CD14-positive monocyte (primary cell): ENCODE measurements around the gene GPC6. TPM values are rescaled to one million over a fixed set of nuclear protein-coding genes. Genes with fewer than 3 reads are reported as not detected.

Experiments
- DNase-seq, 3 donors: peaks; one replicate each; pipeline ENCODE4 v3.0.0-alpha.2; 2011 to 2022
- H2AFZ ChIP-seq: 2 replicates; pipeline ENCODE4 v1.6.0; 2012; ENCODE audit warnings: mild to moderate bottlenecking, low read depth, low read length, inconsistent platforms; ENCODE audit not compliant: insufficient read depth, poor library complexity, severe bottlenecking
- H3K27ac ChIP-seq, 2 donors: 1 replicate in 1 of 2; 2 replicates in 1 of 2; pipeline ENCODE4 v1.5.1; 2012 to 2013; ENCODE audit warnings: low read length in 2 of 2, control low read depth in 1 of 2, inconsistent platforms in 1 of 2, low read depth in 1 of 2, mild to moderate bottlenecking in 1 of 2
- H3K27me3 ChIP-seq, 2 donors: one replicate each; pipeline versions ENCODE4 v1.6.0 to v1.6.1; 2011 to 2013; ENCODE audit warnings: low read length in 2 of 2; ENCODE audit not compliant: control insufficient read depth in 2 of 2, insufficient read depth in 2 of 2
- H3K36me3 ChIP-seq, 2 donors: replicated peaks in 1 of 2; 1 replicate in 1 of 2; 2 replicates in 1 of 2; pipeline versions ENCODE4 v1.5.1 to v1.6.1; 2012 to 2013; ENCODE audit warnings: low read length in 2 of 2, control low read depth in 1 of 2, inconsistent platforms in 1 of 2, mild to moderate bottlenecking in 1 of 2; ENCODE audit not compliant: insufficient read depth in 2 of 2, control insufficient read depth in 1 of 2
- H3K4me1 ChIP-seq, 2 donors: 1 replicate in 1 of 2; 2 replicates in 1 of 2; pipeline versions ENCODE4 v1.5.1 to v1.6.1; 2012 to 2013; ENCODE audit warnings: low read length in 2 of 2, control low read depth in 1 of 2, inconsistent platforms in 1 of 2, mild to moderate bottlenecking in 1 of 2, moderate library complexity in 1 of 2; ENCODE audit not compliant: insufficient read depth in 2 of 2, control insufficient read depth in 1 of 2
- H3K4me2 ChIP-seq: replicated peaks from 2 replicates; pipeline ENCODE3; 2012; ENCODE audit warnings: low read length, moderate library complexity, mild to moderate bottlenecking; ENCODE audit not compliant: poor library complexity, severe bottlenecking; ENCODE audit errors: extremely low read depth
- H3K4me3 ChIP-seq, 3 experiments: fragments of 200-600 bp in 1 of 3; sonication (generic) in 1 of 3; replicated peaks in 1 of 3; 1 replicate in 2 of 3; 2 replicates in 1 of 3; pipeline ENCODE4 v1.5.1; 2011 to 2013; ENCODE audit warnings: low read length in 3 of 3, mild to moderate bottlenecking in 3 of 3, control low read depth in 2 of 3, low read depth in 2 of 3, inconsistent platforms in 1 of 3, moderate library complexity in 1 of 3
- H3K79me2 ChIP-seq: 2 replicates; pipeline ENCODE4 v1.6.0; 2012; ENCODE audit warnings: mild to moderate bottlenecking, control low read depth, inconsistent platforms, low read length, moderate library complexity; ENCODE audit not compliant: insufficient read depth
- H3K9ac ChIP-seq: 2 replicates; pipeline ENCODE4 v1.6.0; 2017; ENCODE audit warnings: low read length, mild to moderate bottlenecking; ENCODE audit not compliant: insufficient read depth, poor library complexity, severe bottlenecking
- H3K9me3 ChIP-seq, 2 donors: replicated peaks in 1 of 2; 1 replicate in 1 of 2; 2 replicates in 1 of 2; pipeline versions ENCODE4 v1.5.1 to v1.6.1; 2012 to 2013; ENCODE audit warnings: low read length in 2 of 2, control low read depth in 1 of 2; ENCODE audit not compliant: control insufficient read depth in 1 of 2, insufficient read depth in 1 of 2
- H4K20me1 ChIP-seq: 2 replicates; pipeline ENCODE4 v1.6.0; 2012; ENCODE audit warnings: mild to moderate bottlenecking, low read length, control low read depth, moderate library complexity; ENCODE audit not compliant: insufficient read depth
- H3K27ac Mint-ChIP-seq, 7 donors: one replicate each; pipeline ENCODE4 v1.8.0; 2020; ENCODE audit warnings: mild to moderate bottlenecking in 7 of 7, mixed read lengths in 7 of 7, moderate library complexity in 6 of 7, inconsistent platforms in 2 of 7
- H3K27me3 Mint-ChIP-seq, 3 donors: one replicate each; pipeline ENCODE4 v1.8.0; 2021 to 2022; ENCODE audit warnings: low read depth in 3 of 3, mild to moderate bottlenecking in 3 of 3, mixed read lengths in 3 of 3, moderate library complexity in 3 of 3, inconsistent platforms in 1 of 3
- H3K36me3 Mint-ChIP-seq, 2 donors: one replicate each; pipeline ENCODE4 v1.8.0; 2020; ENCODE audit warnings: mixed read lengths in 2 of 2, inconsistent platforms in 1 of 2, mild to moderate bottlenecking in 1 of 2
- H3K4me1 Mint-ChIP-seq: one replicate; pipeline ENCODE4 v1.8.0; 2020; ENCODE audit warnings: mild to moderate bottlenecking, mixed read lengths
- H3K4me3 Mint-ChIP-seq, 2 donors: one replicate each; pipeline ENCODE4 v1.8.0; 2020; ENCODE audit warnings: mild to moderate bottlenecking in 2 of 2, mixed read lengths in 2 of 2, moderate library complexity in 1 of 2
- H3K9me3 Mint-ChIP-seq, 7 donors: one replicate each; pipeline ENCODE4 v1.8.0; 2020 to 2022; ENCODE audit warnings: mixed read lengths in 7 of 7, mild to moderate bottlenecking in 6 of 7, moderate library complexity in 6 of 7, inconsistent platforms in 2 of 7
- CTCF ChIP-seq: fragments of 200-600 bp; IDR thresholded peaks from one replicate; pipeline ENCODE4 v1.8.0; 2022; ENCODE audit warnings: antibody characterized with exemption, mild to moderate bottlenecking
- WGBS: methylation state at CpG from one replicate; pipeline ENCODE4 v1.1.5; 2013; ENCODE audit warnings: missing lambda C conversion rate; ENCODE audit not compliant: insufficient coverage; 5-methylcytosine and 5-hydroxymethylcytosine counted together
- intact Hi-C, 2 donors: fragments of 100-400 bp; cut with micrococcal nuclease; formaldehyde crosslinking; loops; one replicate each; pipeline versions ENCODE4 v1.15.0 to v1.15.1; 2023
- polyA plus RNA-seq, 3 donors: library from polyadenylated mRNA; depleted of rRNA in 1 of 3; unstranded in 2 of 3; stranded (reverse) in 1 of 3; fragments of 300-500 nt in 2 of 3; fragments of >200 nt in 1 of 3; fragmentation: Illumina TruSeq in 2 of 3; gene quantifications; 1 replicate in 2 of 3; 2 replicates in 1 of 3; pipeline ENCODE4 v1.2.3, GENCODE V29; 2012 to 2021

The GPC6 gene
- polyA plus RNA-seq, 3 donors: not detected

- Histone ChIP-seq H3K4me1 (no peaks in the 10 kb centered on the region), H3K9me3 (peaks cover 0 to 5% of the 10 kb centered on the region in 2 donors), H3K4me2 (no peak overlapping the region), H3K79me2 (no peaks in the 10 kb centered on the region), H4K20me1 (no peaks in the 10 kb centered on the region), H3K4me3 (no peak overlapping the region), H3K27ac (no peak overlapping the region), H3K36me3 (no peaks in the 10 kb centered on the region), H3K9ac (no peak overlapping the region), H2AFZ (no peak overlapping the region), H3K27me3 (no peaks in the 10 kb centered on the region)
- no peak overlapping the region for H3K27ac Mint-ChIP-seq
- peaks cover 0 to 1% (median 0%) of the 10 kb centered on the region in 3 donors for H3K27me3 Mint-ChIP-seq
- DNase-seq: no peak
- intact Hi-C loops: no loop called here
- H3K36me3 Mint-ChIP-seq: no peaks in the 10 kb centered on the region
- H3K9me3 Mint-ChIP-seq: peaks cover 2 to 14% (median 7%) of the 10 kb centered on the region in 7 donors
- no CpG with 5 or more reads among the region's 1 CpG for WGBS
- no peaks in the 10 kb centered on the region for H3K4me1 Mint-ChIP-seq
- H3K4me3 Mint-ChIP-seq: no peak overlapping the region
- TF ChIP-seq CTCF: no peak
Observed at GRCh38 chr13:93915269-93915809, 688.7 kb downstream of the GPC6 start.

GRCh38 chr13:93922063-93922855 is 695.7 kb downstream of the GPC6 start:
- WGBS: no CpG with 5 or more reads among the region's 5 CpGs
- no peaks in the 10 kb centered on the region for H4K20me1 ChIP-seq
- H3K9ac ChIP-seq: no peak overlapping the region
- no peak for TF ChIP-seq CTCF
- H3K27ac ChIP-seq: no peak overlapping the region
- Mint-ChIP-seq H3K27me3 (peaks cover 0 to 1% (median 0%) of the 10 kb centered on the region in 3 donors), H3K4me1 (no peaks in the 10 kb centered on the region), H3K4me3 (no peak overlapping the region), H3K9me3 (peaks cover 6 to 21% (median 9%) of the 10 kb centered on the region in 7 donors), H3K36me3 (no peaks in the 10 kb centered on the region), H3K27ac (no peak overlapping the region)
- H3K27me3 ChIP-seq: no peaks in the 10 kb centered on the region
- no peak overlapping the region for H3K4me3 ChIP-seq
- H2AFZ ChIP-seq: no peak overlapping the region
- DNase-seq: no peak
- peaks cover 0 to 9% of the 10 kb centered on the region in 2 donors for H3K9me3 ChIP-seq
- H3K79me2 ChIP-seq: no peaks in the 10 kb centered on the region
- no peaks in the 10 kb centered on the region for H3K36me3 ChIP-seq
- no peak overlapping the region for H3K4me2 ChIP-seq
- no peaks in the 10 kb centered on the region for H3K4me1 ChIP-seq
- intact Hi-C loops: no loop called here
